Inflammatory macrophage (primary cell): ENCODE measurements around the gene DYNLT5.
"Not testable (repeated sequence)": the region's sequence is repeated elsewhere in the genome, so short reads cannot be mapped to it uniquely, and the experiment has no call there.

Experiments
- DNase-seq, 2 donors: peaks; one replicate each; pipeline ENCODE4 v3.0.0-alpha.2; 2020 to 2022
- total RNA-seq, 18 experiments: gene quantifications; one replicate each; lab custom pipeline; 2026; ENCODE audit warnings: mixed read lengths in 6 of 18, inconsistent platforms in 2 of 18; lab: John Stamatoyannopoulos, UW

The DYNLT5 gene
- 0.16 to 4.1 (median 1.3) reads per million in 18 experiments for total RNA-seq

GRCh38 chr1:66752000-66752592, at the start of gene DYNLT5:
TSS of gene DYNLT5 (plus strand) at chr1:66752459. CDS start at chr1:66754659, 2,200 bp downstream.
- DNase-seq = peak; percentile 69 to 81

GRCh38 chr1:66704177-66704875, 47.9 kb upstream of the DYNLT5 start:
- no peak for DNase-seq

GRCh38 chr1:66705110-66705509, 47.1 kb upstream of the DYNLT5 start:
- no peak for DNase-seq

GRCh38 chr1:66711420-66711819, 40.8 kb upstream of the DYNLT5 start:
- no peak for DNase-seq

GRCh38 chr1:66712839-66713238, 39.4 kb upstream of the DYNLT5 start:
- no peak for DNase-seq

GRCh38 chr1:66723985-66724384, 28.3 kb upstream of the DYNLT5 start:
- DNase-seq = no peak

GRCh38 chr1:66725885-66726665, 26.2 kb upstream of the DYNLT5 start:
- peak; percentile 80 to 87 for DNase-seq

GRCh38 chr1:66728021-66728420, 24.2 kb upstream of the DYNLT5 start:
- no peak for DNase-seq

- not testable (repeated sequence) for DNase-seq
These were observed 23.5 kb upstream of the DYNLT5 start for GRCh38 chr1:66728716-66729115.

- DNase-seq = no peak
These were observed 23.1 kb upstream of the DYNLT5 start for GRCh38 chr1:66729119-66729518.

- no peak for DNase-seq
These were observed 22.7 kb upstream of the DYNLT5 start for GRCh38 chr1:66729523-66729922.

GRCh38 chr1:66730462-66730861, 21.8 kb upstream of the DYNLT5 start:
- DNase-seq = no peak

GRCh38 chr1:66731170-66731865, 20.9 kb upstream of the DYNLT5 start:
- peak in 1 of 2 donors; percentile 25 for DNase-seq

- peak; percentile 65 to 88 for DNase-seq
These were observed 19.7 kb upstream of the DYNLT5 start for GRCh38 chr1:66732407-66733166.

- DNase-seq = no peak
These were observed 18.8 kb upstream of the DYNLT5 start for GRCh38 chr1:66733348-66734017.

- not testable (repeated sequence) for DNase-seq
These were observed 17.7 kb upstream of the DYNLT5 start for GRCh38 chr1:66734531-66734930.

GRCh38 chr1:66737836-66738235, 14.4 kb upstream of the DYNLT5 start:
- DNase-seq = no peak

- peak; percentile 67 to 87 for DNase-seq
These were observed 12.7 kb upstream of the DYNLT5 start for GRCh38 chr1:66739401-66740157.

GRCh38 chr1:66745451-66745850, 6.8 kb upstream of the DYNLT5 start:
- DNase-seq = no peak

GRCh38 chr1:66747501-66747900, 4.8 kb upstream of the DYNLT5 start:
- no peak for DNase-seq

- peak; percentile 26 to 27 for DNase-seq
These were observed 1.7 kb upstream of the DYNLT5 start for GRCh38 chr1:66750577-66750976.
